Measurements from ENCODE around the gene NEB. TPM values are rescaled to one million over a fixed set of nuclear protein-coding genes. Genes with fewer than 3 reads are reported as not detected.

The NEB gene, protein sequence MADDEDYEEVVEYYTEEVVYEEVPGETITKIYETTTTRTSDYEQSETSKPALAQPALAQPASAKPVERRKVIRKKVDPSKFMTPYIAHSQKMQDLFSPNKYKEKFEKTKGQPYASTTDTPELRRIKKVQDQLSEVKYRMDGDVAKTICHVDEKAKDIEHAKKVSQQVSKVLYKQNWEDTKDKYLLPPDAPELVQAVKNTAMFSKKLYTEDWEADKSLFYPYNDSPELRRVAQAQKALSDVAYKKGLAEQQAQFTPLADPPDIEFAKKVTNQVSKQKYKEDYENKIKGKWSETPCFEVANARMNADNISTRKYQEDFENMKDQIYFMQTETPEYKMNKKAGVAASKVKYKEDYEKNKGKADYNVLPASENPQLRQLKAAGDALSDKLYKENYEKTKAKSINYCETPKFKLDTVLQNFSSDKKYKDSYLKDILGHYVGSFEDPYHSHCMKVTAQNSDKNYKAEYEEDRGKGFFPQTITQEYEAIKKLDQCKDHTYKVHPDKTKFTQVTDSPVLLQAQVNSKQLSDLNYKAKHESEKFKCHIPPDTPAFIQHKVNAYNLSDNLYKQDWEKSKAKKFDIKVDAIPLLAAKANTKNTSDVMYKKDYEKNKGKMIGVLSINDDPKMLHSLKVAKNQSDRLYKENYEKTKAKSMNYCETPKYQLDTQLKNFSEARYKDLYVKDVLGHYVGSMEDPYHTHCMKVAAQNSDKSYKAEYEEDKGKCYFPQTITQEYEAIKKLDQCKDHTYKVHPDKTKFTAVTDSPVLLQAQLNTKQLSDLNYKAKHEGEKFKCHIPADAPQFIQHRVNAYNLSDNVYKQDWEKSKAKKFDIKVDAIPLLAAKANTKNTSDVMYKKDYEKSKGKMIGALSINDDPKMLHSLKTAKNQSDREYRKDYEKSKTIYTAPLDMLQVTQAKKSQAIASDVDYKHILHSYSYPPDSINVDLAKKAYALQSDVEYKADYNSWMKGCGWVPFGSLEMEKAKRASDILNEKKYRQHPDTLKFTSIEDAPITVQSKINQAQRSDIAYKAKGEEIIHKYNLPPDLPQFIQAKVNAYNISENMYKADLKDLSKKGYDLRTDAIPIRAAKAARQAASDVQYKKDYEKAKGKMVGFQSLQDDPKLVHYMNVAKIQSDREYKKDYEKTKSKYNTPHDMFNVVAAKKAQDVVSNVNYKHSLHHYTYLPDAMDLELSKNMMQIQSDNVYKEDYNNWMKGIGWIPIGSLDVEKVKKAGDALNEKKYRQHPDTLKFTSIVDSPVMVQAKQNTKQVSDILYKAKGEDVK (N-terminal part only)
- 0.22 and 0.29 TPM in 2 replicates for total RNA-seq

GRCh38 chr2:151733771-151734672 lies at the start of gene NEB:
Gene NEB (minus strand): TSS chr2:151734476. CDS start chr2:151733156, 1,320 bp downstream.

Other genes with a start within 250 kb of the NEB start
- gene ARL5A, start 93.9 kb upstream of the NEB start, total RNA-seq, result 54.1 and 63.3 TPM in 2 replicates

Data from placental pericyte (primary cell).